ENCODE measurements around the gene RPRM. TPM values are rescaled to one million over a fixed set of nuclear protein-coding genes. Genes with fewer than 3 reads are reported as not detected.

Gene RPRM
- polyA plus RNA-seq, 1 donor (not counting 4 experiments of a cell fraction or from before 2014, with no cell fraction given) = not detected

GRCh38 chr2:153479573-153479972 is 1.0 kb upstream of the RPRM start:
- dilution Hi-C loops (cut with MboI; ENCODE audit: extremely low pct_ligation_motif_present, low sequenced_read_pairs) = no loop called here
- Histone ChIP-seq H3K4me1 (ENCODE audit: control insufficient read depth, extremely low read depth, insufficient read depth, low read length) (peaks cover 7% of the 10 kb centered on the region), H3K36me3 (ENCODE audit: control insufficient read depth in 2 of 2, extremely low read depth in 1 of 2, insufficient read depth in 2 of 2, low read length in 2 of 2) (no peaks in the 10 kb centered on the region), H3K9me3 (ENCODE audit: control insufficient read depth, low read depth, low read length) (no peaks in the 10 kb centered on the region), H3K9ac (ENCODE audit: control insufficient read depth, extremely low read depth, insufficient read depth, low read length) (no peak overlapping the region), H3K27me3 (ENCODE audit: control insufficient read depth, extremely low read depth, insufficient read depth, low read length) (peaks cover 37% of the 10 kb centered on the region), H3K4me2 (ENCODE audit: control insufficient read depth, extremely low read depth, insufficient read depth, low read depth, low read length) (no peak overlapping the region), H4K20me1 (ENCODE audit: control insufficient read depth, extremely low read depth, insufficient read depth, low read length) (no peaks in the 10 kb centered on the region), H3K4me3 (ENCODE audit: control insufficient read depth in 2 of 3, extremely low read depth in 1 of 3, insufficient read depth in 2 of 3, low read depth in 1 of 3, low read length in 3 of 3) (no peak overlapping the region), H3K79me2 (ENCODE audit: control insufficient read depth, insufficient read depth, low read length) (no peaks in the 10 kb centered on the region), H3K27ac (ENCODE audit: control insufficient read depth, insufficient read depth, low read length) (no peak overlapping the region), H3K9me1 (ENCODE audit: control insufficient read depth, extremely low read depth, insufficient read depth, low read length) (no peaks in the 10 kb centered on the region), H2AFZ (ENCODE audit: control insufficient read depth, low read length) (no peak overlapping the region)
- TF ChIP-seq CTCF (optimal IDR thresholded peaks at IDR 0.05 in 1 of 3, IDR thresholded peaks at IDR 0.05 in 1 of 3, conservative IDR thresholded peaks at IDR 0.05 in 1 of 3; ENCODE audit: extremely low read depth in 1 of 3, insufficient read depth in 2 of 3, low read length in 3 of 3) (no peak), EZH2 (IDR thresholded peaks at IDR 0.05; ENCODE audit: low read length) (no peak)
- DNase-seq (ENCODE audit: low read depth, low spot score) = no peak
- no peak for FAIRE-seq

DNA sequence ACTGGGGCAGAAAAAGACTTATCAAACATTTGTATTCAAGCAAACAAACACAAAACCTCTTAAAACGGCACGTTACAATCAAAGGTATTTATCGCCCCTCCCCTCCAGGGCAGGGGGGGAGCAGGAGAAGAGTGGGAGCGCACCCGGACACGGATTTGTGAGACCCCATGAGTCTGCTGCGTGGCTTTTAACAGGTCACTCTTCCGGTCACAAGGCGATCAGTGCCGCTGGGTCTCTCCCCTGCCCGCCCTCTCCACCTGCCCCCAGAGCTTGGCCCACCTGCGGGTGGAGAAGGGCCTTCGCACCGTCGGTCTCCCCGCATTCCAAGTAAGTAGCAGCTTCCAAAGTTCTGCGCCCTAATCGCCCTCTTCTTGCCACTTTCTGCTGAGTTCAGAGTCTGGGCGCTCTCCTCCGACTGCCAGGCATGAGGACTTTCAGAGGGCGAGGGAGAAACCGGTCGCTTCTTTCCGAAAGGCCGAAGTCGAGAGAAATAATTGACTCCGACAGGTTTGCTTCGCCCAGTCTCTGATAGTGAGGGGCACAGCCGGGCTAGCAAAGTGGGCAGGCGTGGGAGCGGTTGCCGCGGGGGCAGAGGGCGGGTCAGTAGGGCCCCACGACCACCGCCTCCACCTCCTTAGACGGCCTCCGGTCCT is 800 bp downstream of the RPRM start:
- Histone ChIP-seq H3K4me1 (ENCODE audit: control insufficient read depth, extremely low read depth, insufficient read depth, low read length) (peaks cover 7% of the 10 kb centered on the region), H3K27ac (ENCODE audit: control insufficient read depth, insufficient read depth, low read length) (no peak overlapping the region), H2AFZ (ENCODE audit: control insufficient read depth, low read length) (no peak overlapping the region), H3K36me3 (ENCODE audit: control insufficient read depth in 2 of 2, extremely low read depth in 1 of 2, insufficient read depth in 2 of 2, low read length in 2 of 2) (no peaks in the 10 kb centered on the region), H3K9me3 (ENCODE audit: control insufficient read depth, low read depth, low read length) (no peaks in the 10 kb centered on the region), H3K79me2 (ENCODE audit: control insufficient read depth, insufficient read depth, low read length) (no peaks in the 10 kb centered on the region), H3K9me1 (ENCODE audit: control insufficient read depth, extremely low read depth, insufficient read depth, low read length) (no peaks in the 10 kb centered on the region), H3K4me2 (ENCODE audit: control insufficient read depth, extremely low read depth, insufficient read depth, low read depth, low read length) (peak overlapping the region; percentile 72), H3K4me3 (ENCODE audit: control insufficient read depth in 2 of 3, extremely low read depth in 1 of 3, insufficient read depth in 2 of 3, low read depth in 1 of 3, low read length in 3 of 3) (no peak overlapping the region), H3K27me3 (ENCODE audit: control insufficient read depth, extremely low read depth, insufficient read depth, low read length) (peaks cover 42% of the 10 kb centered on the region), H3K9ac (ENCODE audit: control insufficient read depth, extremely low read depth, insufficient read depth, low read length) (no peak overlapping the region), H4K20me1 (ENCODE audit: control insufficient read depth, extremely low read depth, insufficient read depth, low read length) (no peaks in the 10 kb centered on the region)
- no peak for DNase-seq (ENCODE audit: low read depth, low spot score)
- no peak for FAIRE-seq
- dilution Hi-C loops (cut with MboI; ENCODE audit: extremely low pct_ligation_motif_present, low sequenced_read_pairs) = no loop called here
- TF ChIP-seq CTCF (optimal IDR thresholded peaks at IDR 0.05 in 1 of 3, IDR thresholded peaks at IDR 0.05 in 1 of 3, conservative IDR thresholded peaks at IDR 0.05 in 1 of 3; ENCODE audit: extremely low read depth in 1 of 3, insufficient read depth in 2 of 3, low read length in 3 of 3) (no peak), EZH2 (IDR thresholded peaks at IDR 0.05; ENCODE audit: low read length) (peak; percentile 90)
